Spleen (tissue), 11 donors: Measurements from ENCODE around the gene ADARB2. TPM values are rescaled to one million over a fixed set of nuclear protein-coding genes. Genes with fewer than 3 reads are reported as not detected.
A peak's percentile ranks its signal among the peaks of the same experiment; 100 is the strongest.
"Not testable (repeated sequence)": the region's sequence is repeated elsewhere in the genome, so short reads cannot be mapped to it uniquely, and the experiment has no call there.

Experiments used
- DNase-seq: peaks from one replicate; pipeline ENCODE4 v3.0.0-alpha.2; 2020
- H3K27ac ChIP-seq, 8 donors: fragments of 200-600 bp; sonication (generic) in 7 of 8; 1 replicate in 4 of 8; 2 replicates in 4 of 8; pipeline versions ENCODE4 v1.5.0 to v1.8.0; 2016 to 2021; ENCODE audit warnings: inconsistent platforms in 4 of 8, mild to moderate bottlenecking in 4 of 8, moderate library complexity in 1 of 8
- H3K27me3 ChIP-seq, 7 donors: fragments of 200-600 bp; sonication (generic) in 6 of 7; replicated peaks in 1 of 7; 1 replicate in 4 of 7; 2 replicates in 3 of 7; pipeline versions ENCODE4 v1.5.0 to v1.8.0; 2016 to 2021; ENCODE audit warnings: inconsistent platforms in 3 of 7, mild to moderate bottlenecking in 1 of 7
- H3K36me3 ChIP-seq, 6 donors: fragments of 200-600 bp; sonication (generic) in 5 of 6; 1 replicate in 4 of 6; 2 replicates in 2 of 6; pipeline versions ENCODE4 v1.5.0 to v1.8.0; 2016 to 2021; ENCODE audit warnings: inconsistent platforms in 2 of 6
- H3K4me1 ChIP-seq, 6 donors: fragments of 200-600 bp; sonication (generic) in 5 of 6; 1 replicate in 3 of 6; 2 replicates in 3 of 6; pipeline versions ENCODE4 v1.5.0 to v1.8.0; 2016 to 2021; ENCODE audit warnings: inconsistent platforms in 3 of 6
- H3K4me3 ChIP-seq, 8 donors: fragments of 200-600 bp; sonication (generic) in 7 of 8; 1 replicate in 4 of 8; 2 replicates in 4 of 8; pipeline versions ENCODE4 v1.5.0 to v1.8.0; 2016 to 2021; ENCODE audit warnings: inconsistent platforms in 4 of 8, mild to moderate bottlenecking in 4 of 8, moderate library complexity in 2 of 8
- H3K9me3 ChIP-seq, 8 donors: fragments of 200-600 bp; sonication (generic) in 7 of 8; 1 replicate in 4 of 8; 2 replicates in 4 of 8; pipeline versions ENCODE4 v1.5.0 to v1.8.0; 2016 to 2021; ENCODE audit warnings: inconsistent platforms in 4 of 8
- CTCF ChIP-seq, 11 experiments: fragments of 200-600 bp in 7 of 11; fragments of 450-650 bp in 4 of 11; sonication (generic) in 4 of 11; IDR thresholded peaks in 8 of 11; conservative IDR thresholded peaks in 3 of 11; 1 replicate in 7 of 11; 2 replicates in 4 of 11; pipeline versions ENCODE4 v1.4.0 to v1.8.0; 2016 to 2021; ENCODE audit warnings: antibody characterized with exemption in 11 of 11, inconsistent platforms in 4 of 11, mild to moderate bottlenecking in 1 of 11
- POLR2A ChIP-seq, 3 donors: fragments of 450-650 bp; IDR thresholded peaks; one replicate each; pipeline ENCODE4 v1.5.1; 2017; ENCODE audit warnings: antibody characterized with exemption in 3 of 3, mild to moderate bottlenecking in 1 of 3
- POLR2AphosphoS5 ChIP-seq, 3 donors: sonication (generic); formaldehyde crosslinking; IDR thresholded peaks; one replicate each; pipeline ENCODE4 v1.5.1; 2017; ENCODE audit warnings: antibody characterized with exemption in 3 of 3
- WGBS, 5 donors: extraction: QIAGEN DNeasy Blood & Tissue Kit in 3 of 5; methylation state at CpG; one replicate each; pipeline versions ENCODE4 v1.1.5 to v1.1.7; 2013 to 2018; 5-methylcytosine and 5-hydroxymethylcytosine counted together
- intact Hi-C: fragments of 100-400 bp; cut with DNase I; formaldehyde crosslinking; loops from one replicate; pipeline ENCODE4 v1.15.0; 2023; ENCODE audit warnings: low total_unique reads
- polyA plus RNA-seq, 3 donors: library from polyadenylated mRNA; stranded (reverse); fragments of 200-250 nt; gene quantifications; one replicate each; pipeline ENCODE4 v1.2.1, GENCODE V29; 2013
- total RNA-seq, 7 donors: library from RNA; depleted of rRNA in 3 of 7; stranded (reverse); fragments of >200 nt in 3 of 7; fragmentation: NEBNext Ultra II Directional in 4 of 7; extraction: Animal tissue kit (Norgen Biotek cat#: 25700) in 4 of 7; gene quantifications; one replicate each; pipeline versions ENCODE4 v1.1.0 to v1.2.1, GENCODE V29; 2016 to 2021
- donor health status: healthy with polysubstance abuse.
- donor health status: DM: no; HTN: no; CAD: no; lungs with moderate emphysema.
- donor health status: DM: no; HTN: no; CAD: no.
- donor health status: Bipolar disorder and iron deficiency.
- donor health status: healthy.
- donor health status: DM: no; HTN: no; CAD: no.
- donor health status: DM: yes; HTN: yes; CAD: no.

The ADARB2 gene
- total and polyA plus RNA-seq, 10 donors, result 0.05 to 8.1 (median 0.96) TPM

DNA sequence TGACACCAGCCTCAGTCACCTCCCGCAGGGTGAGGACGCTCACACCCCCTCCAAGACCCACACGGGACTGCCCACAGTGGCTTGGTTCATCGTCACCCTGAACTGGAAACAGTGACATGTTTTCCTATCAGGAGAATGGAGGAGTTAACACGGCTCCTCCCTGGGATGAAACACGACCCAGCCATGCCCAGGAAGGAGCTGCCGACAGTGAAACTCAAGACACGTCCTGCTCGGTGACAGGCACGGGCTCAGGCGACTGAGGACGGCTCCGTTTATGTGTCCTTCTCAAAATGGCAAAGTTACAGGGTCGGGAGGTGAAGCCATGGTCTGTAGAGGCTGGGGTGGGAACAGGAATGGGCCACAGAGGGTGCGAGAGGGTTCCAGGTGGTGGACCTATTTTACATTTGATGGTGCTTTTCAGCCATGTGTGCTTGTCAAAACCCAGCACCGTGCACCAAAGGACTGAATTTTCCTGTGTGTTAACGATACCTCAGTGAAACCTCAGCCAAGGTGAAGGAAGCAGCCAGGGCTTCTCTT, 272.4 kb downstream of the ADARB2 start:
- Histone ChIP-seq H3K27ac (no peak overlapping the region), H3K27me3 (peaks cover 0 to 34% (median 0%) of the 10 kb centered on the region in 7 donors), H3K4me1 (peaks cover 0 to 10% (median 0%) of the 10 kb centered on the region in 6 donors), H3K4me3 (peak overlapping the region in 1 of 8 donors; percentile 38), H3K36me3 (no peaks in the 10 kb centered on the region), H3K9me3 (no peaks in the 10 kb centered on the region)
- DNase-seq, result no peak
- TF ChIP-seq CTCF (IDR thresholded peaks at IDR 0.05 in 8 of 11, conservative IDR thresholded peaks at IDR 0.05 in 3 of 11) (no peak), POLR2AphosphoS5 (IDR thresholded peaks at IDR 0.05) (no peak)
- 36 to 70% (median 46%) methylated on average over 8 to 17 of the region's 17 CpGs for WGBS, 5 donors
- intact Hi-C loops, result no loop called here

DNA sequence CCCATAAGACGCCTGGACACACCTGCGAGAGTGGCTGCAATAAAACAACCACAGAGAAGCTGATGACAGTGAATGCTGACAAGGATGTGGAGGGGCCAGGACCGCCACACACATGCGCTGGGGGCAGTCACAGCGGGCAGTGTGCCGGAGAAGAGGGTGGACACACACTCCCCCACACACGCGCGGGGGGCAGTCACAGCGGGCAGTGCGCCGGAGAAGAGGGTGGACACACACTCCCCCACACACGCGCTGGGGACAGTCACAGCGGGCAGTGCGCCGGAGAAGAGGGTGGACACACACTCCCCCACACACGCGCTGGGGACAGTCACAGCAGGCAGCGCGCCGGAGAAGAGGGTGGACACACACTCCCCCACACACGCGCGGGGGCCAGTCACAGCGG, 273.4 kb downstream of the ADARB2 start:
- H3K4me1 ChIP-seq, H3K36me3 ChIP-seq, intact Hi-C loops, DNase-seq, H3K27ac ChIP-seq, H3K9me3 ChIP-seq, H3K4me3 ChIP-seq: not testable (repeated sequence)
- peaks cover 0 to 34% (median 0%) of the 10 kb centered on the region in 7 donors for H3K27me3 ChIP-seq
- 82 to 89% (median 87%) methylated on average over 16 to 26 of the region's 26 CpGs for WGBS, 5 donors

GRCh38 chr10:1462994-1463633, 274.2 kb downstream of the ADARB2 start:
- no peaks in the 10 kb centered on the region for H3K9me3 ChIP-seq
- intact Hi-C loops, result no loop called here
- peaks cover 0 to 30% (median 0%) of the 10 kb centered on the region in 7 donors for H3K27me3 ChIP-seq
- H3K4me1 ChIP-seq, result peaks cover 0 to 10% (median 0%) of the 10 kb centered on the region in 6 donors
- H3K36me3 ChIP-seq, result no peaks in the 10 kb centered on the region
- no peak overlapping the region for H3K4me3 ChIP-seq
- H3K27ac ChIP-seq, result no peak overlapping the region
- WGBS, 5 donors, result 62 to 79% (median 71%) methylated on average over 22 to 23 of the region's 23 CpGs
- no peak for DNase-seq
- TF ChIP-seq POLR2AphosphoS5 (IDR thresholded peaks at IDR 0.05) (no peak), CTCF (IDR thresholded peaks at IDR 0.05 in 8 of 11, conservative IDR thresholded peaks at IDR 0.05 in 3 of 11) (no peak)

DNA sequence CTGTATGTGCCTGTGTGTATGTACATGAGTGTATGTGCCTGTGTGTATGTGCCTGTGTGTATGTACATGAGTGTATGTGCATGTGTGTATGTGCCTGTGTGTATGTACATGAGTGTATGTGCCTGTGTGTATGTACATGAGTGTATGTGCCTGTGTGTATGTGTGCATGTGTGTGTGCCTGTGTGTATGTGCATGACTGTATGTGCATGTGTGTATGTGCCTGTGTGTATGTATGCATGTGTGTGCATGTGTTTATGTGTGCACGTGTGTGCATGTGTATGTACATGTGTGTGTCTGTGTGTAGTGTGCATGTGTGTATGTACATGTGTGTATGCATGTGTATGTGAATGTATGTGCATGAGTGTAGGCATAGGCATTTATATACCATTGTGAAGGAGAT, 274.8 kb downstream of the ADARB2 start:
- Histone ChIP-seq H3K4me1 (peaks cover 0 to 10% (median 0%) of the 10 kb centered on the region in 6 donors), H3K27ac (no peak overlapping the region), H3K36me3 (no peaks in the 10 kb centered on the region), H3K9me3 (no peaks in the 10 kb centered on the region), H3K27me3 (peaks cover 0 to 26% (median 0%) of the 10 kb centered on the region in 7 donors), H3K4me3 (no peak overlapping the region)
- DNase-seq, result no peak
- 68 to 91% (median 75%) methylated on average over 1 of the region's 1 CpG for WGBS, 5 donors
- TF ChIP-seq CTCF (IDR thresholded peaks at IDR 0.05 in 8 of 11, conservative IDR thresholded peaks at IDR 0.05 in 3 of 11) (no peak), POLR2AphosphoS5 (IDR thresholded peaks at IDR 0.05) (no peak), POLR2A (IDR thresholded peaks at IDR 0.05) (no peak)
- intact Hi-C loops, result no loop called here
